ENCODE data around the gene PIGK.
"Not testable (repeated sequence)": the region's sequence is repeated elsewhere in the genome, so short reads cannot be mapped to it uniquely, and the experiment has no call there.

The PIGK gene

DNA sequence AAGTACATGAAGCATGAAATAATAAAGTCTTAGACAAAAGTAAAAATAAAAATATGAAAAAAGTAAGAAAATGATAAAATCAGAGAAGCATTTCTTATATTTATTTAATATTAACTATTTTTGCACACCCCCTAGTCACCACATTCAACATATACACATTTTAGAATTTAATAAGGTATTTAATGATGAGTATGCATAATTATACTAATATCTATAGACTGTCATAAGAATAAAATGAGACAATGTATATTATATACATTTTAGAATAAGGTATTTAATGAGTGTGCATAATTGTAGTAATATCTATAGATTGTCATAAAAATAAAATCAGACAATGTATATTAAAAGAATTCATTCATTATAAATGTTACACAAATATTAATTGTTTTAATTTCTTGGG is 18.9 kb downstream of the PIGK start:
- no peak for DNase-seq (ENCODE audit: insufficient read length, low spot score)
- FAIRE-seq = no peak

DNA sequence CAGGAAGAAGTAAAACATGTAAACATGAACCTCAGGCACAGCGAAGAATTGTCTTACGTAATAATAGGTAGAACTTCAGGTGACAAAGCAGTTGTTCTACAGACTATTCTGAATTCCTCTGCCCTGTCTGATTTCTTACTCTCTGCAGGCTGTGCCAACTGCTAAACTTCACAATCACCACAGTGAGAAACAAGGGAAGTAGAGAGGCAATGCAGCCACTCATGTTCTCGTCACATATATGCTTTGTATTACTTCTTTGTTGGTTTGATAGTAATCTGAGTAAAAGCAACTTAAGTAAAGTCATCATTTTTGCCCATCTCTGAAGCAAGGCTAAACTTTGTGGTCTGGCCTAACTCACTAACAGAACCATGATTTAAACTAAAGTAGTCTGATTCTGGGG is 21.9 kb downstream of the PIGK start:
- FAIRE-seq (no peak), DNase-seq (ENCODE audit: insufficient read length, low spot score) (no peak)

DNA sequence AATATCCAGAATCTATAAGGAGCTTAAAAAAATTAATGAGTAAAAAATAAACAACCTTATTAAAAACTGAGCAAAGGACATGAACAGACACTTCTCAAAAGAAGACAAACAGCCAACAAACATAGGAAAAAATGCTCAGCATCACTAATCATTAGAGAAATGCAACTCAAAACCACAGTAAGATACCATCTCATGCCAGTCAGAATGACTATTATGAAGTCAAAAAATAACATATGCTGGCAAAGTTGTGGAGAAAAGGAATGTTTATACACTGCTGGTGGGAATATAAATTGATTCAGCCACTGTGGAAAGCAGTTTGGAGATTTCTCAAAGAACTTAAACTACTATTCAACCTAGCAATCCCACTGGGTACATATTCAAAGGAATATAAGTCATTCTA is 25.3 kb downstream of the PIGK start:
- DNase-seq (ENCODE audit: insufficient read length, low spot score) (no peak), FAIRE-seq (no peak)

DNA sequence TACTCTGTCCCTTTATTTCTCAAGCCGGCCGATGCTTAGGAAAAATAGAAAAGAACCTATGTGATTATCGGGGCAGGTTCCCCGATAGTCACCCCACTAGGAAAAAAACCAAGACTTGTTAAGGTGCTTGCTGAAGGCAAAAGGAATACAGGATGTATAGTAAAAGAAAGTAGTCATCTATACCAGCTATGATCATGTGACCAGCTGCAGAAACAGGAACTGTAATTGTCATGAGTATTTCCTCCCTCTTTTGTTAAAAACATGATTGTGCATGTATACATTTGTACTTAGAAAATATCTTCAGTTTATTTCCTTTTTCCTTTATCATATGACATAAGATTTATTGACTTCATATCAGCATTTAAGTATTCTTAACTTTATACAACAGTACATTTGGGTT is 30.5 kb downstream of the PIGK start:
- no peak for DNase-seq (ENCODE audit: insufficient read length, low spot score)
- FAIRE-seq = no peak

DNA sequence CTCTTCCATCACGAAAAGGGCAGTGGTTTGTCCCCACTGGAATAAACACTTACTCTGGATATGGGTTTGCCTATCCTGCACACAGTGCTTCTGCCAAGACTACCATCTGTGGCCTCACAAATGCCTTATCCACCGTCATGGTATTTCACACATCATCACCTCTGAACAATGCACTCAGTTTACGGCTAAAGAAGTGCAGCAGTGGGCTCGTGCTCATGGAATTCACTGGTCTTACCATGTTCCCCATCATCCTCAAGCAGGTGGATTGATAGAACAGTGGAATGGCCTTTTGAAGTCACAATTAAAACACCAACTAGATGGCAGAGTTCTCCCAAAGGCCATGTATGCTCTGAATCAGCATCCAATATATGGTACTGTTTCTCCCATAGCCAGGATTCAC is 32.3 kb downstream of the PIGK start:
- not testable (repeated sequence) for DNase-seq (ENCODE audit: insufficient read length, low spot score); FAIRE-seq

DNA sequence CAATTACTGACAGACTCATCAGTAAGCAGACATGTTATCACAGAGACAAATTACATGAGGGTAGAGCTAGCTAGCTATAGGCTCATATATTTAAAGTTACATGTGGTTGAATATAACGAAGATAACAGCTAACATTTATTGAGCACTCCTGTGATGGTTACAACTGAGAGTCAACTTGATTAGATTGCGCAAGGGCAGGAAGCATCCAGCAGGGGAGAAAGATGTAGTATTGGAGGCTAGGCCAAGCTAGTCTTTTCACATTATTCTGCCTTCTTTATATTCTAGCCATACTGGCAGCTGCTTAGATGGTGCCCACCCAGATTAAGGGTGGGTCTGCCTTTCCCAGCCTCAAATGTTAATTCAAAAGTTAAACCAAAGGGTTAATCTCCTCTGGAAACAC is 37.1 kb downstream of the PIGK start:
- no peak for FAIRE-seq
- DNase-seq (ENCODE audit: insufficient read length, low spot score) = no peak

DNA sequence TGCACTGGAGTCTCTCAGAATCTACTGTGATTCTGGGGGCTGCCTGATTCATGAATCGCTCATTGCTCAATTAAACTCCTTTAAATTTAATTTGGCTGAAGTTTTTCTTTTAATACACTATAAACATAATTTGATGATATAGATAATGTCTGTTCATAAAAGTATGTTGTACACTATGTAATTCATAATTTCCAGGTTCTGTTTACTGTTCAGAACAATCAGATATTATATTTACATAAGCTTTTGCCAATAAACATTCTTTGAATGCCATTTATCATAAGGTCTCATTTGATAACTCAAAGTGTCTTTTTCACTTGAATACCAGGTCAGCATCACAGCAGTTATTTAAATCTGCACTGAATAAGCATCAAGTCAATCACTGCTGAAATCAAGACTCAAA is 39.6 kb downstream of the PIGK start:
- DNase-seq (ENCODE audit: insufficient read length, low spot score) = no peak
- FAIRE-seq = no peak

DNA sequence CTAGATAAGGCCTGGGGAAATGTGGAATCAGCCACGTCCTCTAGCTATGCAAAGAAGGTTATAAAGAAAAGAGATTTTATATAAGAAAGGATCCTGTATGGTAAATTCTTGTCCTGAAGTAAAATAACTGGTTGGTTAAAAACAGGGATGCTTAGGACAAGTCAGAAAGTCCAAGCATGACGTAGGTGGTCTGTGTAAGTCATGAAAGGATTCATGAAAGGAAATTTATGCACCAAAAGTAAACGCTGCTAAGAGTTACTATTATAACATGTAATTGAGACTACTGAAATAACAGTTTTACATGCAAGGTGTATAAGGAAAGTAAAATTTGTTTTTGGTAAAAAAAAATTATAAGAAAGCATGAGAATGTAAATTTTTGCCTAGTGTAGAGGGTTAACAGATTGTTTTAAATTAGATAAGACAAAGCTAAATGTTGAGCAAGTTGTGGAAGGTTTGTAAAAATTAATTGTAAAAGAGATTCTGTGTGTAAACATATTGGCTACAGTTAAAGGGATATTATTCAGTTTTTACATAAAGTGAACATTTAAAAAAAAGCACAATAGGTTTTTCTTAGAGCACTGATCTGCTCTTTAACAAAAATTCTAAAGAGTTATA is 43.9 kb downstream of the PIGK start:
- no peak for FAIRE-seq

DNA sequence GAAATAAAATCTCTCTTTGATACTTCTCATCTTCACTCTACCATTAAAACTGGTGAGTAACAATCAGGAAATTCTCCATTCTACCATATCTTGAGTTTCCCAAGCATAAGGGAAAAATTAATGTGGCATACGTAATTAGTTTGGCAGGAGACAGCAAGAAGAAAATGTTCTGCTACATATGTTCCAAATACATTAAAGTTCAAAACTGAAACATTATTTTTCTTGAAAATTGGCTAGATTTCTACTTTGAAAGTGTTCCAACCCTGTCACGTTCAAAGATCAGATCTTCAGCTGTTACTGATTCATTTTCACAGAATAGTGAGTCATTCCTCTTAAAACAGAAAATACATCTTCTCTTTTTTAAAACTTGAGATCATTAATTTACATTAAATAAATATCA is 48.5 kb downstream of the PIGK start:
- FAIRE-seq (no peak), DNase-seq (ENCODE audit: insufficient read length, low spot score) (no peak)

More for the DNA sequence above, 43.9 kb downstream of the PIGK start:
- no peak for DNase-seq (ENCODE audit: insufficient read length, low spot score)

DNA sequence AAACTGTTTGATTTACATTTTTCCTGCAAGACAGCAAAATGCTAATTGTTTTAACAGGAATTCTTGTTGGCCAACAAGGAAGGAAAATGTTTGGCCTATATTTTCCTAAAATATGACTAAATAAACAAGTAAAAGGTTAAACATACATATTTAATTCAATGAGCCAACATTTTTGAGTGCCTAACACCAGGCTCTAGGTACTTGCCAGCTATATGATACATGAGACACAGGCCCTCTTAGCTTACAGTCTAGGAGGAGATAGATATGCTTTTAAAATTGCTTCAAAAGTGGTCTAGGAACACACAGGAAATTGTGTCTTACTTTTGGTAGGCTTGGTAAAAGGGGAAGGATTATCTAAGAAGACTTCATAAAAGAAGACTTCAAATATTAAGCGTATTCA is 50.9 kb downstream of the PIGK start:
- FAIRE-seq = no peak
- DNase-seq (ENCODE audit: insufficient read length, low spot score) = no peak

DNA sequence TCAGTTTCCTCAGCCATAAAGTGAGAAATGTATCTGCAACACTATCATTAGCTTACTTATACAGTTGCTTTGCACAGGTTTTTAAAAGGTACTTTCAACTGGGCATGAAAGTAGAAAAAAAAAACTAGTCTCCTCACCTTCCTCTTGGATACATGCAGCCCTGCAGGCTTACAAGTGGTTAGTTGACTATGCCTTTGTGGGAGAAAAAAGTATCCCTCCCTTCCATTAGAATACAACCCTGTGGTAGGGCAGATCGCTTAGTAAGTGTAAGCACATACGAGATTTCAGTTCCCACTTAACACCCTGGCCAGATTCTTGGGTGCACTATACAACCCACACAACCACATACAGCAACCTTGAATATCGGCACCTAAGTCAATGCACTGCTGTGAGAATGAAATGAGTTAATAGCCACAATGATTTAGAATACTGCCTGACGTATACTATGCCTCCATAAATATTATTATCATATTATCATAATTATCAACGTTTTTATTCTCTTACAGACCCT is 54.7 kb downstream of the PIGK start:
- no peak for DNase-seq (ENCODE audit: insufficient read length, low spot score)
- FAIRE-seq = no peak

DNA sequence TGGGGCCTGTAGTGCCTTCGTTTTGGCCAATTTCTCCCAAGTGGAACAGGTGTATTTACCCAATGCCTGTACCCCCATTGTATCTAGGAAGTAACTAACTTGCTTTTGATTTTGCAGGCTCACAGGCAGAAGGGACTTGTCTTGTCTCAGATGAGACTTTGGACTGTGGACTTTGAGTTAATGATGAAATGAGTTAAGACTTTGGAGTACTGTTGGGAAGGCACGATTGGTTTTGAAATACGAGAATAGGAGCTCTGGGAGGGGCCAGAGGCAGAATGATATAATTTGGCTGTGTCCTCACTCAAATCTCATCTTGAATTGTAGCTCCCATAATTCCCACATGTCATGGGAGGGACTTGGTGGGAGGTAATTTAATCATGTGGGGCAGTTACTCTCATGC is 59.5 kb downstream of the PIGK start:
- not testable (repeated sequence) for DNase-seq (ENCODE audit: insufficient read length, low spot score); FAIRE-seq

DNA sequence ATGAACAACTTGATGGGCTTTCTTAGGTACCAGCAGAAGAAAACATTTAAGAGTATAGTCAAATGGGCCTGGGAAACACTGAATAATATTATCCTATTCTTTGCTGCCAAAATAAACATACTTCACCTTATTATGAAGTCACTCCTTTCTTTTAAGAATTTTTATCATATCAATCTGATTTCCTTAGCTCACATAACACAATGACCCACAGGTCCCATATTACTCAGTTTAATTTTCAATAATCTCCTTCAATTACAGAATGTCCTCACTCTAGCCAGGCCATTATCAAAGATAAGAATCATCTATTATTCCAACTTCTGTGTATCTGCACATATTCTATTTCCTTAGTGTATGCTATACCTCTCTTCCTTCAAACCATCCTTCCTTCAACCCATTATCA is 63.0 kb downstream of the PIGK start:
- FAIRE-seq (no peak), DNase-seq (ENCODE audit: insufficient read length, low spot score) (no peak)

DNA sequence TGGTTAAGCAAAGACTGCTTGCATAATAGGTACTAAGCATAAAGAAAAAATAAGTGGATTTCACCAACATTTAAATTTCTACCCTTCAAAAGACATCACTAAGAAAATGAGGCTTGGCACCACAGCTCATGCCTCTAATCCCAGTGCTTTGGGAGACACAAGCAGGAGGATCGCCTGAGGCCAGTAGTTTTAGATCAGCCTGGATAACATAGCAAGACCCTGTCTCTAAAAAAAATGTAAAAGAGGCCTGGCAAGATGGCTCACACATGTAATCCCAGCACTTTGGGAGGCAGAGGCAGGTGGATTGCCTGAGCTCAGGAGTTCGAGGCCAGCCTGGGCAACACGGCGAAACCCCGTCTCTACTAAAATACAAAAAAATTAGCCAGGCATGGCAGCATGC is 73.0 kb downstream of the PIGK start:
- DNase-seq (ENCODE audit: insufficient read length, low spot score) (no peak), FAIRE-seq (no peak)

DNA sequence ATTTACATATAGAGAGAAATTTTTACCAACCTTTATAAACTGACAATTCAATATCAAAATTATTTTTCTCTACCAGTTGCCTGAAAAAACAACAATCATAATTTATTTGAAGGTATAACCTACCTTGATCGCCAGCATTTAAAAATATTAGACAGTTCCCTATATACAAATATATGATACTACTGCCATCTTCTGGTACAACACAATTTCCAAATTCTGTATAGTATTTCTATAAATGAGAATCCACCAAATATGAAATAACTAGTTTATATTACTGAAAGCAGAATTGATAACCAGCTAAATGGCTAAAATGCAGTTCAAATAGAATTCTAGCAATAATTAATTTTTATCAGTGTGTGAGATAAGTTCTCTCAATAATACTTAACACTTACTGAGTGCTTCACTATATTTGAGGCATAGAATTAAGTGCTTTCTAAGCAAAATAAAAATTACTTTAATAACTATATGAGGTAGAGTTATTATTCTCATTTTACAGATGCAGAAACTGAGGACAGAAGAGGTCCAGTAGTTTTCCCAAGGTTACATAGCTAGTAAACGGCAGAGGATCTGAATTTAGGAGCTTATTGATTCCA is 75.6 kb downstream of the PIGK start:
- peak; percentile 3 for DNase-seq (ENCODE audit: insufficient read length, low spot score)
- no peak for FAIRE-seq

DNA sequence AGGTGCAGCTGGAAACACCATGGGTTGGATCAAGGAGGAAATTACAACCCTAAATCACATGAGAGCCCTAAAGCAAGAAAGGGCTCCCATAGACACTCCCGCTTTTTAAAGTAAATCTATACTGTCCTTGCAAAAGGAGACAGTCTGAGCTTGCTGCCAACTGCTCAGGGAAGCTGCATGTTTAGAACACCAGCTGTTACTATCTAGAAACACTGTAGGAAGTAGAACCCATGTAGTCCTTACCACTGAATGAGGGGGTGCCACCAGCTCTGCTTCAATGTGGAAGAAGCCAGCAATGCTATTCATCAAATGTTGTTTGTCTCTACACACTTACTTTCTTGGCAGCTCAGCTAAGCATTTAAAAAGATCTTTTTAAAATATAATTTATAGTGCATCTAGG is 79.8 kb downstream of the PIGK start:
- FAIRE-seq (no peak), DNase-seq (ENCODE audit: insufficient read length, low spot score) (no peak)

DNA sequence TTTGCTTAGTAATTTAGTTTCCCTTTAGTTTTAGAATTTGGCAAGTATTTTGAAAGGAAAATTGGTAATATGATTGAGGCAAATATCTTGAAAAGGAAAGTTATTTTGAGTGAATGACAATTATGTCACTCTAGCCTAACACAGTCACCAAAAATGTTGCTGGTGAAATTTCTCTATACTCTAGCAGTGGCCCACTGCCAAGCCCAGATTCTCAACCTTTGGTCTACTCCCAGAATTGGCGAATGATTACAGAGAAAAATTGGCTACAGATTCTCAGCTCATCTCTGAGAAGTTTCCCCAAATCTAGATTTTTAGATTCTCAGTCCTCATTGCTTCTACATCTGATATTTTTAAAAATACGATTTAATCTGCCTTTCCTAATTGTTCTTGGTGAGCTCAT is 84.9 kb downstream of the PIGK start:
- no peak for DNase-seq (ENCODE audit: insufficient read length, low spot score)
- FAIRE-seq = no peak

DNA sequence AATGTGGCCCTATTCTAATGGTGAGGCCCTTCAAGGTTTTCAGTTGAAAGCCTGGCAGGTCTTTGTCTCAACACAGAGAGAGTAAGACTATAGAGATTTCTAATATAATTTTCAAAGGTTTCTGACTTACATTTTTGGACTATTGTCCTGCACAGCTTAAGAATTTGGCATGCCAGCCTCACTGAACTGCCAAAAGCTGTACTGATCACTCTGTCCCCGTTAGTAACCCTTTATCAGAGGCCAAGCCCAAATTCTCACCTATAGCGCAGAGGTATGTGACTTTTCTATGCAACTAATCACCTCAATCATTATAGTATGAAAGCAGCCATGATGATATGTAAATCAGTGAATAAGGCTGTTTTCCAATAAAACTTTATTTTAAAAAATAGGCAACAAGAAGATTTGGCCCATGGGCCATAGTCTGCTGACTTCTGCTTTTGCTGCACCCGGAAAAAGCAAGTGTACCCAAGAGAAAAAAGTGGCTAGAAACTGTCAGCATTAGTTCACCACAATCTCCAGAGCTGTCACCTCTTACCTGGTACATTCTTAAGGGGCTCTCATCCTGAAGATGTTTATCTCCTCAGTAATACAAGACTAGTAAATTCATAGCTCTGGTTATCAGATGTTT is 85.4 kb downstream of the PIGK start:
- no peak for DNase-seq (ENCODE audit: insufficient read length, low spot score)
- no peak for FAIRE-seq

DNA sequence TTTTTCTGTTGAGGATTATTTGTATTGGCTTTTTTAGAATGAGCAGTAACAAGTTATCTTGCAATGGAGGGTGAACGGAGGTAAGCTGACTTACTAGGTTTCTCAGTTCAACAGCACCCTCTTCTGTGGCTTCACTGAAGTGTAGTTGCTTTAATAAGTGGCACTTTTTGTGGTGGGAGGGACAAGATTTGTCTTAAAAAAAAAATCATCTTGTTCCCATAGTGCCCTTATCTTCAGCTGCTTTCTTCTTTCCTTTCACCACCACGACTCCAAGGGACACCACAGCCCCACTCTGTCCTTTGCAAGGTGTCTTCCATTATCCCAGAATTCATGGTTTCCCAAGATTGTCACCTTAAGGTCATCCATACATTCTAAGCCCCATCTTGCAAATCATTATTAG is 92.9 kb downstream of the PIGK start:
- DNase-seq (ENCODE audit: insufficient read length, low spot score) = peak; percentile 12
- FAIRE-seq = no peak

DNA sequence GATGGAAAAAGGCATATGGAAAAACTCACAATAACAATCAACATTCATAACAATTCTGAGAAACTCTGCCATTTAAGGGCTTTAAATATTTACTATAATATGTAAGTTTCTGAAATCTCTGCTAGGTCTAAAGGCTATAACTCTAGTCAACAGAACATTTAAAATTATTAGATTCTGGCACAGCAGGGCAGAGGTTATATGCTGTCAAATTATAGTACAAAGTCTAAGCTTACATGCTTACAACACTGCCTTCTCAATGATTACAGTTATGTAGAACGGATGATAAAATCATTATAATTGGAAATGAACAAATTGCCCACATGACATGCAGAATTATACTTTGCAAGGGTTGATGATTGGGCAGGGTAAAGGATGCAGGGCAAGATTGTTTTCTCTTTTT is 97.7 kb downstream of the PIGK start:
- DNase-seq (ENCODE audit: insufficient read length, low spot score) = no peak
- FAIRE-seq = no peak

DNA sequence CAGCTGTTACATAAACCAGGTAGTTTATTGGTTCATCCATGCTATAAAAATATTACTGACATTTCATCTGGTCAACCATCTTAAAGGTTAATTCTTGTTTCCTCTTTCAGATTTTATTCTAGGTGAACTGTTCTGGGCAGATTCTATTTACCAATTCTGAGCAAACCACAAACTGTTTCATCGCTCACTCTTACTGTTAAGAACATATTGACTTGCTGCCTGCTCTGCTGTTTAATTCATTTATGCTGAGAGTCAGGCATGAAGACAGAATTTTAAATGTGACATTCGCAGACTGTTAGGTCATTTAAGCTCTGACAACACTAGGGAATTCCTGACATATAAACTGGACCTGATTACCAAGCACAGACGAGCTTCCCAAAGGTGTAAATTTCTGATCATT is 98.3 kb downstream of the PIGK start:
- no peak for FAIRE-seq
- no peak for DNase-seq (ENCODE audit: insufficient read length, low spot score)

DNA sequence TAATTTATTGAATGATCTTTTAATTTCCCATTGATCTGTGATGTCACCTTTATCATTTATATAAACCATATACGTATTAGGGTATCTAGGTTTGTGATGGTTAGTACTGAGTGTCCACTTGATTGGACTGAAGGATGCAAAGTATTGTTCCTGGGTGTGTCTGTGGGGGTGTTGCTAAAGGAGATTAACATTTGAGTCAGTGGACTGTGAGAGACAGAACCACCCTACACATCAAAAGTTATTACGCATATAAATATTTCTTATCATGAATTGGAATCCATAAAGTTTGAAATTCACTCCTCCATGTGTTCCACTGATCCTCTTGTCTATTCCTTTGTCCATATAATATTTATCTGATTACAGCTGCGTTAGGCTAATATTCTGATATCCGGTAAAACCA is 100.5 kb downstream of the PIGK start:
- FAIRE-seq (no peak), DNase-seq (ENCODE audit: insufficient read length, low spot score) (no peak)

Data from HTR-8/SVneo (cell line).